ENCODE measurements around the gene VRK1.

VRK1 gene

GRCh38 chr14:96888593-96888992 lies 91.4 kb downstream of the VRK1 start:
- no peak for DNase-seq

GRCh38 chr14:96889091-96889490 lies 91.9 kb downstream of the VRK1 start:
- no peak for DNase-seq

- DNase-seq: peak in 1 of 4 experiments; percentile 7
Measured at GRCh38 chr14:96893966-96894622, 96.9 kb downstream of the VRK1 start.

DNA sequence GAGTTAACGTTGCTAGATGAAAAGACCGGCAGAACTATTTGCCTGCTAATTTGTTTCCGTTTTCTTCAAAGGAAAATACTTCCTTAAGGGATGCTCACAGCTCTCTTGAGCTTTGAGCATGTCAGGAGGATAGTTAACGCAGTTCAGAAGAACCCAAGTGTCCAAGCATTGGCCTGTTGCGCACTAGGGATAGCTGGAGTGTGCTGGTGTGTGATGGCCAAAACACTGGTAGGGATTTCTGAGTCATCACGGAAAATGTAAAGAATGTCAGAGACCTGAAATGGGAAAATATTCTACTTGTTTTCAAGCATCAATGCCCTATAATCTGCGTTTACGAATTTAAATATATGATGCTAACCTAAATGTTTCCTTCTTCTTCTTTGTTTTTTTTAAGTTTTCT lies 97.8 kb downstream of the VRK1 start:
- DNase-seq: no peak

- DNase-seq: no peak
Measured at GRCh38 chr14:96895658-96896271, 98.6 kb downstream of the VRK1 start.

GRCh38 chr14:96897184-96897583 lies 100.0 kb downstream of the VRK1 start:
- no peak for DNase-seq

DNA sequence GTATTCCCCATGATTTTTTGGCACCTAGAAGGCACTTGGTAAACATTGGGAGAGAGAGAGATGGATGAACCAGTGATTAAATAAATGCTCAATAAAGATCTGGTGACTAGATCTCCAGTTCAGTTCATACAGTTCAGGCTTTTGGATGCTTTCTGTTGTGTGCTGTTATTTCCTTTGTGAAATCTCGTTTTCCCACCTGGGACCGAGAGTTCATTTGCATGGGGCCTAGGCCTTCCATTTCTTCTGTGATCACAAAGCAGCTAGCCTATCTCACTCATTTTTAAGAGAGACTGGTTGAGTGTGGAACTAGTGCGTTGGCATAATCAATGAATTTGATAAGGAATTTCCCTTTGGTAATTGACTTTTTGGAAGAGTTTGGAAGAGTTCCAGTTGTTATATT lies 104.0 kb downstream of the VRK1 start:
- no peak for DNase-seq

GRCh38 chr14:96902004-96902403 lies 104.8 kb downstream of the VRK1 start:
- no peak for DNase-seq

DNA sequence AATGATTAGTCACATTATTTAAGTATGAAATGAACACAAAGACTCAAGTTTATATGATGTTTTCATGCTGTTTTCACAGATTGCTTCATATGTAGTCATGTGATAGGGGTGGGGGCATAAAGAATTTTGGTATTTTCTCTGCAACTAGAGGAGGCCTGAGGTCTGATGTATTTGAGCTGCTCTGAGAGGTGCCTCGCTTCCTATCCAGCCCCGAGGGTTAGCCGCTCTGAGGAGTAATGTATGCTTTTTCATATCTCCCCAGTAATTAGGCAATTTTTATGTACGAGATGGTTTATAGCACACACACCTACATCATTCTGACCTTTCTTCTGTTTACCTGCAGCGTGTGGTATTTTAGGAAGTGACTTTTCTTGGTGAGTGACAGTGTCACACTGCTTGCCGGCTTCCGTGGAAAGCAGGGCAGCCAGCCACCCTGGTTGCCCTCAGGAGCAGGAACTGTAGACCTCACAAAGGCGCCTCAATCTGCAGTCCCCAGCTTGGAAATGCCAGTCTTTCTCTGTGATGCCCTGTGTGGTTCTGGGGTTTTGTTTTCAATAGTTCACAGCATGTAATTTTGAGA lies 106.4 kb downstream of the VRK1 start:
- no peak for DNase-seq

DNA sequence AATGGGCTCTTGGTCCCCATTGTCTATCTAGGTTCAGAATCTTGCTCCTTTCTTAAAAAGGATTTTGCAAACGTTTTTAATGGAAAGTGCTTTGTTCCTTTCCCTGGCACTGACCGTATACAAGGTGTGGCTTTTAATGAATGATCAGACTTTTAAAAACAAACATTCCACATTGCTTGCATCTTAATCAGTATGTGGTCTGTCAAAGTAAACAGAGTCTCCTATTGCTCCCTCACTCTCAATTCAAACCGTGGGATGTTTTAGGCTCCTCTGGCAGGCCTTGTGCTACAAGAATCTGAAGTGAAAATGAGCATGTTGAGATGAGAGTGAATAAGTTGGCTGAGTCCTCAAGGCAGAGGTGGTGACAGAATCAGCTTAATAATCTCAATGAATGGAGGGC lies 107.0 kb downstream of the VRK1 start:
- DNase-seq: no peak

DNA sequence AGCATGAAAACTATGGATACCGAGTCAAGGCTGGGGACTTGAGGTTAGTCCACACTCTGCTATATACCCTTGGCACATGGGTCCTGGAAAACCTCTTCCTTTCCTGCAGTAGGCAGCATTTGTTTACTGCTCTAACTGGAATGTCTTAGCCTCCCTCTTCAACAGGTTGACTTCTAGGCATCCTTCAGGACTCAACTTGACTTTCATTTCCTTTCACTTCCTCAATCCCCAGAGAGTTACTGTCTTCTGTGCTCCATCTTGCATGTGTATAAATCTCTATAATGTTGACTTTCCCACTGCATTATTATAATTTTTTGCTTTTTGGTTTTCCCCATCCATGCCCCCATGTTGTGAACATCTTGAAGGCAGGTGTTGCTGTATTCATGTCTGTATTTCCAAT lies 107.9 kb downstream of the VRK1 start:
- no peak for DNase-seq

GRCh38 chr14:96905825-96906224 lies 108.6 kb downstream of the VRK1 start:
- DNase-seq: peak; percentile 70 to 88 (median 80)

GRCh38 chr14:96906434-96906833 lies 109.3 kb downstream of the VRK1 start:
- DNase-seq: peak in 1 of 4 experiments; percentile 14

GRCh38 chr14:96909841-96910364 lies 112.7 kb downstream of the VRK1 start:
- no peak for DNase-seq

DNA sequence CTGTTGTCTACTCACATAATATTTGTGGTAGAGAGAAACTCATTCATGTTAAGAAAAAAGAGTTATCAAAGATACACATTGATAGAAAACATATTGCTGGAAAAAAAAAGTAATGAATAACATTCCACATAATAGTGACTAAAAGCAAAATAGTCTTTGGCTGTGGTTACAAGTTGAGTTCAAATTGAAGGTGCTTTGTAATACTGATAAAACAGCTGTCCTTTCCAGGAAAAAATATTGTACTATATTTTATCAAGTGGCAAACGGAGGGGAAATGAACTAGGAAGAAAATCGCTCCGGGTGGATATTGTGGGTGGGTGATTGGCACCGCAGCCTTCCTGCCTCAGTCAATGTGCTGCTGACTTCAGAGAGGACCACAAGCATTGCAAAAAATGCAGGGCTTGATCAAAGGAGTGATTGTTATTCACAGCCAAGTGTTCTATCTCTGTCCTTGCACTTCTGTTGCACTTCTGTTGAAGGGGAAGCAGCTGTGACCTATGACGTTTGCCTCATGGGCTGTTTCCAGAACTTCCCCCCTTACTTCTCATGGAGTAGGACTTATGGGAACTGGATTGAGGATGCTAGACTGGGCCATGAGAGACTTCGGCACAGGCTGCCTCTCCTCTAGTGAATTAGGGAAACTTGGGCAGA lies 114.4 kb downstream of the VRK1 start:
- DNase-seq: peak; percentile 17 to 68 (median 64)

- no peak for DNase-seq
Measured at GRCh38 chr14:96914571-96915128, 117.5 kb downstream of the VRK1 start.

DNA sequence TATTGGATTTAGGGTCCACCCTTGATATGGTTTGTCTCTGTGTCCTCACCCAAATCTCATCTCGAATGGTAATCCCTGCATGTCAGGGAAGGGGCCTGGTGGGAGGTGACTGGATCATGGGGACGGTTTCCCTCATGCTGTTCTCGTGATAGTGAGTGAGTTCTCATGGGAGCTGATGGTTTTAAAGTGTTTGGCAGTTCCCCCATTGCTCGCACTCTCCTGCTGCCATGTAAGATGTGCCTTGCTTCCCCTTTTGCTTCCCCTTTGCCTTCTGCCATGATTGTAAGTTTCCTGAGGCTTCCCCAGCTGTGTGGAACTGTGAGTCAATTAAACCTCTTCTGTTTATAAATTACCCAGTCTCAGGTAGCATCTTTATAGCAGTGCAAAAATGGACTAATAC lies 118.3 kb downstream of the VRK1 start:
- no peak for DNase-seq

DNA sequence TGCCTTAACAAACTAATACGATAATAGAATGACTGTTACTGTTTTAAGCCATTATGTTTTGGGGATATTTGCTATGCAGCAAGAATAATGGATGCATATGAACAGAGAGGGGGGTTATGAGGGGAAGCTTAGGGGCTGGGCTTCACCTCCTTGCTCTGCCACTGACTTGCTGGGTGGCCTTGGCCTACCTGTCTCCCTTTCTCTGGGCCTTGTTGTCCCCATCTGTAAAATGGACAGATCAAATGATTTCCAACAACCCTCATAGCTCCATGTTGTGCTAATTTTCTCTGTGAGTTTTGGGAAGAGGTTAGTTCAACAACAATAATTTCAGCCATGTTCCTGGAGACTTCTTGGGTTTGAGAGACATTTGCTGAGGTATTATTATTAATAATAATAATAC lies 119.6 kb downstream of the VRK1 start:
- DNase-seq: no peak

DNA sequence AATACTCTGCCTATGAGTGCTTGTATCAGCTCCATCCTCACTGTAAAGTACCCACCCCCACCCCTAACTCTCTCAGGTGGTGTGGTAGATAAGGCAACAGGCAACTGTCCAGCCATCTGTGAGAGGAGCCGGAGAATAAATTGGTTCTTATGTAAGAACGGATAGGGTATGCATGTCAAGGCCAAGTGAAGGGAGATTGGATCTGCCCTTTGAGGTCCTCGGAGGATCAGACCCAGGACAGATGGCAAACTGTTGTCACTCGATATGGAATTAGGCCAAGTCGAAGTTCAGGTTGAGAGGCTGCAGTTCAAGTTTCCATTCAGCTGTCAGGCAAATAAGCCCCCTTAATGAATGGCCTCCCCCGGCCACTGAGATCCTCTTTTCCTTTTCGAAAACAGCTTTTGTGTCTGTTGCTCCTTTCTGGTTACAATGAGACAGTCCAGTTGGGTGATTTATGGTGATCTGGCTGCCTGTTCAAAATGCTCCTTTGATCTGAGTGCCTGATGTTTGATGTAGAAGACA lies 120.3 kb downstream of the VRK1 start:
- no peak for DNase-seq

GRCh38 chr14:96920023-96920422 lies 122.8 kb downstream of the VRK1 start:
- DNase-seq: peak in 2 of 4 experiments; percentile 7 to 17

GRCh38 chr14:96920820-96921219 lies 123.6 kb downstream of the VRK1 start:
- DNase-seq: no peak

- DNase-seq: no peak
Measured at GRCh38 chr14:96922986-96923385, 125.8 kb downstream of the VRK1 start.

DNA sequence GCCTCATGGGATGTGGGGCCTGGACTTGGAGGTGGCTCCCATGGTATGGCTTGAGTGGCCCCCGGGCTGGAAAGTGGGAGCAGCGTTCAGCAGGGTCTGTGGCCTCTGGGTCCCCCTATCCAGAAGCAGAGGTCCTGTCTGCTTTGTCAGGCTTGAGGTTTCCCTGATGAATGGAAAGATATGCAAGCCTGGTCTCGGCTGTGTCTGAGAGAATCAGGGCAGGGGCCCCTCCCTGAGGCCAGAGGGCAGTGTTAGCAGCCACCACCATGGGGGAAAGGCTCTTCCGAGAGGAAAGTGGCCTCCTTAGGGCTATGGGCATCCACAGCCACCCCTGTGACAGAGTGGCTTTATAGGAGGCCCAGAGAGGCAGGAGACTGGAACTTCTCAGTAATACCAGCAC lies 128.2 kb downstream of the VRK1 start:
- DNase-seq: no peak

Measured in suppressor macrophage (primary cell).